ENCODE data around the gene VWA8. TPM values are rescaled to one million over a fixed set of nuclear protein-coding genes. Genes with fewer than 3 reads are reported as not detected.

VWA8 gene
- polyA plus RNA-seq, 1 donor (not counting 4 experiments of a cell fraction or from before 2014, with no cell fraction given), result 17.8 TPM

DNA sequence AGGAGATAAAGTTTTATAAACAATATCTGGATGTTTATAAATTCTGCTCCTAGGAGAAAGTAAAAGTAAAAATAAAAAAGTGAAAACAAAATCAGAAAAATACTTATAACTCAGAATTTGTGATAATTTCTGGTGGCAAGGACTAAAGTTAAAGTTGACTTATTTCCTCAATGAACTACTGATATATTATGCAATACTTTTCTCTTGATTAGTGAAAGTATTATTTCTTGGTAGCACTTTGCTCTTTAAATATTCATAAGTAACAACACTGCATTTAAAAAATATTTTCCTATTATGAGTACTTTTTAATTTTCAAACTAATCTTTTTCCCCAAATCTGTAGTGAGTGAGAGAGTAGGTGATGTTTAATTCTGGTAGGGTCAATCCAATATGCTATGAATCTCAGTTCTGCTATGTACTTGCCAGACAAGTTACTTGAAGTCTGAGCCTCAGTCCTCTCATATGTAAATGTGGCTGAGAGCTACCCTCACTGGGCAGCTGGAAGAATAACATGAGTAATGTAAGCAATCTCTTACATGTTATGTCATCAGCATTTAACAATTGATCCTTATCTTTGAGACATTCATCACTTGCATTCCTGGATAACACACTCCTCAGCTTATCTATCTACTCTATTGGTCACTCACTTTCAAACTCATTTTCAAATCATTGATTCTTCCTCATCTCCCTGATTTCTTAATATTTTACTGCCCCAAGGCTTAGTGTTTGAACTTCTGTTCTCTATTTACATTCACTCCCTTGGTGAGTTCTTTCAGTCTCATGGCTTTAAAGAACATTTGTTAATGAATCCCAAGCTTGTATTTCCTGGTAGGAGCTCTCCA lies 264.5 kb downstream of the VWA8 start:
- H4K20me1 ChIP-seq (ENCODE audit: control insufficient read depth, extremely low read depth, insufficient read depth, low read length), result no peaks in the 10 kb centered on the region
- no peaks in the 10 kb centered on the region for H3K9me1 ChIP-seq (ENCODE audit: control insufficient read depth, extremely low read depth, insufficient read depth, low read length)
- H3K4me3 ChIP-seq (ENCODE audit: control insufficient read depth in 2 of 3, extremely low read depth in 1 of 3, insufficient read depth in 2 of 3, low read depth in 1 of 3, low read length in 3 of 3), result no peak overlapping the region
- peaks cover 31% of the 10 kb centered on the region for H3K4me1 ChIP-seq (ENCODE audit: control insufficient read depth, extremely low read depth, insufficient read depth, low read length)
- no peaks in the 10 kb centered on the region for H3K79me2 ChIP-seq (ENCODE audit: control insufficient read depth, insufficient read depth, low read length)
- H3K4me2 ChIP-seq (ENCODE audit: control insufficient read depth, extremely low read depth, insufficient read depth, low read depth, low read length), result peak overlapping the region; percentile 49
- no peaks in the 10 kb centered on the region for H3K9me3 ChIP-seq (ENCODE audit: control insufficient read depth, low read depth, low read length)
- H2AFZ ChIP-seq (ENCODE audit: control insufficient read depth, low read length), result no peak overlapping the region
- H3K9ac ChIP-seq (ENCODE audit: control insufficient read depth, extremely low read depth, insufficient read depth, low read length), result peak overlapping the region; percentile 1
- peak overlapping the region; percentile 66 for H3K27ac ChIP-seq (ENCODE audit: control insufficient read depth, insufficient read depth, low read length)
- no peaks in the 10 kb centered on the region for H3K27me3 ChIP-seq (ENCODE audit: control insufficient read depth, extremely low read depth, insufficient read depth, low read length)
- FAIRE-seq (peak; percentile 79), DNase-seq (ENCODE audit: low read depth, low spot score) (peak; percentile 78)
- dilution Hi-C loops (cut with MboI; ENCODE audit: extremely low pct_ligation_motif_present, low sequenced_read_pairs), result no loop called here
- no peaks in the 10 kb centered on the region for H3K36me3 ChIP-seq (ENCODE audit: control insufficient read depth in 2 of 2, extremely low read depth in 1 of 2, insufficient read depth in 2 of 2, low read length in 2 of 2)
- TF ChIP-seq, protein P1, sequence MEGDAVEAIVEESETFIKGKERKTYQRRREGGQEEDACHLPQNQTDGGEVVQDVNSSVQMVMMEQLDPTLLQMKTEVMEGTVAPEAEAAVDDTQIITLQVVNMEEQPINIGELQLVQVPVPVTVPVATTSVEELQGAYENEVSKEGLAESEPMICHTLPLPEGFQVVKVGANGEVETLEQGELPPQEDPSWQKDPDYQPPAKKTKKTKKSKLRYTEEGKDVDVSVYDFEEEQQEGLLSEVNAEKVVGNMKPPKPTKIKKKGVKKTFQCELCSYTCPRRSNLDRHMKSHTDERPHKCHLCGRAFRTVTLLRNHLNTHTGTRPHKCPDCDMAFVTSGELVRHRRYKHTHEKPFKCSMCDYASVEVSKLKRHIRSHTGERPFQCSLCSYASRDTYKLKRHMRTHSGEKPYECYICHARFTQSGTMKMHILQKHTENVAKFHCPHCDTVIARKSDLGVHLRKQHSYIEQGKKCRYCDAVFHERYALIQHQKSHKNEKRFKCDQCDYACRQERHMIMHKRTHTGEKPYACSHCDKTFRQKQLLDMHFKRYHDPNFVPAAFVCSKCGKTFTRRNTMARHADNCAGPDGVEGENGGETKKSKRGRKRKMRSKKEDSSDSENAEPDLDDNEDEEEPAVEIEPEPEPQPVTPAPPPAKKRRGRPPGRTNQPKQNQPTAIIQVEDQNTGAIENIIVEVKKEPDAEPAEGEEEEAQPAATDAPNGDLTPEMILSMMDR (optimal IDR thresholded peaks at IDR 0.05 in 1 of 3, IDR thresholded peaks at IDR 0.05 in 1 of 3, conservative IDR thresholded peaks at IDR 0.05 in 1 of 3; ENCODE audit: extremely low read depth in 1 of 3, insufficient read depth in 2 of 3, low read length in 3 of 3), result no peak
- TF ChIP-seq EZH2 (IDR thresholded peaks at IDR 0.05; ENCODE audit: low read length), result no peak

DNA sequence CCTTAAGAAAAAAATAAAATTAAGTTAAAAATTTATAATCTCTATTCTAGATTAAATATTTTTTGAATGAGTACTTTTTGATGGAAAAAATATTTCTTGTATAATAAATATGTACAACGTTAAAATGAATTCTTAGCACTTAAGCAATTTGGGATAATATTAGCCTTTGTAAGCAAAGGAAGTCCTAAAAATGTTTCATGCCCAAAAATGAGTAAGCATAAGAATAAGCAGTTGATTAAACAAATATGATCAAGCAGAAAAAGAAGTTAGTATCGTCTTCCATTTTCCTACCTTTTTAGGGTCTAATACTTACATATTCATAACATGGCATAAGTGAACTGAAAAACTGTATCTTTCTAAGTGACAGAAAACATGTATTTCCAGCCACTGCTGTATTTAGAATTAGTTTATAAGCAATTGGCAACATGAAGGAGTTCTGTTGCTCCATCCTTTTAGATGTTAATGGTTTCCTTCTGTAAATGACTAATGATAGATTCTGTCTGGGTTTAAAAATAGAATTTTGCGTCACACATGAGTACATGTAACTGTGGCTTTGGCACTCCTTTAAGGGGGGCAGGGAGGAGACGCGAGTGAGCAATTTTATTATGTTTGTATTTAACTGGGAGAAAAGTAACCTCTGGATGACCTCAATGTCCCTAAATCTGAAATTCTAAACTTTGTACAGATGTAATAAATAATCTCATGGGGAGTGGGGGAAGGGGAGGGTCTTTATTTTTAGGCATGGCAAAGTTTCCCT lies 266.2 kb downstream of the VWA8 start:
- Histone ChIP-seq H3K9me1 (ENCODE audit: control insufficient read depth, extremely low read depth, insufficient read depth, low read length) (no peaks in the 10 kb centered on the region), H3K4me3 (ENCODE audit: control insufficient read depth in 2 of 3, extremely low read depth in 1 of 3, insufficient read depth in 2 of 3, low read depth in 1 of 3, low read length in 3 of 3) (no peak overlapping the region), H4K20me1 (ENCODE audit: control insufficient read depth, extremely low read depth, insufficient read depth, low read length) (no peaks in the 10 kb centered on the region), H3K4me2 (ENCODE audit: control insufficient read depth, extremely low read depth, insufficient read depth, low read depth, low read length) (no peak overlapping the region), H3K9ac (ENCODE audit: control insufficient read depth, extremely low read depth, insufficient read depth, low read length) (no peak overlapping the region), H3K4me1 (ENCODE audit: control insufficient read depth, extremely low read depth, insufficient read depth, low read length) (peaks cover 26% of the 10 kb centered on the region), H3K27ac (ENCODE audit: control insufficient read depth, insufficient read depth, low read length) (peak overlapping the region; percentile 66), H3K27me3 (ENCODE audit: control insufficient read depth, extremely low read depth, insufficient read depth, low read length) (no peaks in the 10 kb centered on the region), H3K9me3 (ENCODE audit: control insufficient read depth, low read depth, low read length) (no peaks in the 10 kb centered on the region), H3K79me2 (ENCODE audit: control insufficient read depth, insufficient read depth, low read length) (no peaks in the 10 kb centered on the region), H2AFZ (ENCODE audit: control insufficient read depth, low read length) (no peak overlapping the region), H3K36me3 (ENCODE audit: control insufficient read depth in 2 of 2, extremely low read depth in 1 of 2, insufficient read depth in 2 of 2, low read length in 2 of 2) (no peaks in the 10 kb centered on the region)
- FAIRE-seq, result no peak
- dilution Hi-C loops (cut with MboI; ENCODE audit: extremely low pct_ligation_motif_present, low sequenced_read_pairs), result no loop called here
- TF ChIP-seq, protein P1 (optimal IDR thresholded peaks at IDR 0.05 in 1 of 3, IDR thresholded peaks at IDR 0.05 in 1 of 3, conservative IDR thresholded peaks at IDR 0.05 in 1 of 3; ENCODE audit: extremely low read depth in 1 of 3, insufficient read depth in 2 of 3, low read length in 3 of 3), result no peak
- no peak for TF ChIP-seq EZH2 (IDR thresholded peaks at IDR 0.05; ENCODE audit: low read length)
- no peak for DNase-seq (ENCODE audit: low read depth, low spot score)
